Gastrocnemius medialis (tissue), 4 donors: ENCODE measurements around the gene XPNPEP3.

Experiments used
- POLR2A ChIP-seq, 2 donors: fragments of 450-650 bp; IDR thresholded peaks; one replicate each; pipeline ENCODE4 v1.6.1; 2017; ENCODE audit warnings: antibody characterized with exemption in 2 of 2, mild to moderate bottlenecking in 2 of 2, moderate library complexity in 2 of 2
- TF ChIP-seq, protein P1 (sequence below), 5 experiments: fragments of 450-650 bp in 3 of 5; fragments of 200-600 bp in 2 of 5; sonication (generic) in 2 of 5; IDR thresholded peaks in 4 of 5; conservative IDR thresholded peaks in 1 of 5; 1 replicate in 4 of 5; 2 replicates in 1 of 5; pipeline ENCODE4 v1.5.1; 2016 to 2019; ENCODE audit warnings: antibody characterized with exemption in 5 of 5, mild to moderate bottlenecking in 3 of 5, moderate library complexity in 3 of 5

DNA sequence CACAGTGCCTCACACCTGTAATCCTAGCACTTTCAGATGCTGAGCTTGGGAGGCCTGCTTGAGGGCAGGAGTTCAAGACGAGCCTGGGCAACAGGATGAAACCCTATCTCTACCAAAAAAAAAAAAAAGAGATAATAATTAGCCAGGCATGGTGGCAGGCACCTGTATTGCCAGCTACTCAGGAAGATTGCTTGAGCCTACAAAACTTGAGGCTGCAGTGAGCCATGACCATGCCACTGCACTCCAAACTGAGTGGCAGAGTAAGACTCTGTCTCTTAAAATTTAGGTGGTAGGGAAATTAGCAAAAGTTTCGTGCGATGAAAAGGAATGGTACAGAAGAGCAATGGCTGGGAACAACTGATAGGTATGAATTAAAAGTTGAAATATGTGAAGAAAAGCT is 18.5 kb upstream of the XPNPEP3 start:
- TF ChIP-seq, protein P1, sequence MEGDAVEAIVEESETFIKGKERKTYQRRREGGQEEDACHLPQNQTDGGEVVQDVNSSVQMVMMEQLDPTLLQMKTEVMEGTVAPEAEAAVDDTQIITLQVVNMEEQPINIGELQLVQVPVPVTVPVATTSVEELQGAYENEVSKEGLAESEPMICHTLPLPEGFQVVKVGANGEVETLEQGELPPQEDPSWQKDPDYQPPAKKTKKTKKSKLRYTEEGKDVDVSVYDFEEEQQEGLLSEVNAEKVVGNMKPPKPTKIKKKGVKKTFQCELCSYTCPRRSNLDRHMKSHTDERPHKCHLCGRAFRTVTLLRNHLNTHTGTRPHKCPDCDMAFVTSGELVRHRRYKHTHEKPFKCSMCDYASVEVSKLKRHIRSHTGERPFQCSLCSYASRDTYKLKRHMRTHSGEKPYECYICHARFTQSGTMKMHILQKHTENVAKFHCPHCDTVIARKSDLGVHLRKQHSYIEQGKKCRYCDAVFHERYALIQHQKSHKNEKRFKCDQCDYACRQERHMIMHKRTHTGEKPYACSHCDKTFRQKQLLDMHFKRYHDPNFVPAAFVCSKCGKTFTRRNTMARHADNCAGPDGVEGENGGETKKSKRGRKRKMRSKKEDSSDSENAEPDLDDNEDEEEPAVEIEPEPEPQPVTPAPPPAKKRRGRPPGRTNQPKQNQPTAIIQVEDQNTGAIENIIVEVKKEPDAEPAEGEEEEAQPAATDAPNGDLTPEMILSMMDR (IDR thresholded peaks at IDR 0.05 in 4 of 5, conservative IDR thresholded peaks at IDR 0.05 in 1 of 5), result no peak
- TF ChIP-seq POLR2A (IDR thresholded peaks at IDR 0.05), result no peak
